Natural killer cell (primary cell): ENCODE data around the gene FER. TPM values are rescaled to one million over a fixed set of nuclear protein-coding genes. Genes with fewer than 3 reads are reported as not detected.

Source experiments
- ATAC-seq, 3 donors: fragments of 150-1000 bp in 2 of 3; fragments of 200-7000 bp in 1 of 3; cut with Tn5 transposase; 1 replicate in 1 of 3; 2 replicates in 2 of 3; pipeline ENCODE4 v1.10.0; 2021; ENCODE audit warnings: mild to moderate bottlenecking in 2 of 3, moderate library complexity in 2 of 3
- DNase-seq, 2 donors: peaks; one replicate each; pipeline versions ENCODE4 v3.0.0 to v3.0.0-alpha.2; 2013 to 2021; ENCODE audit warnings: mixed read lengths in 1 of 2
- H3K27ac ChIP-seq: one replicate; pipeline ENCODE4 v1.5.1; 2013; ENCODE audit warnings: mild to moderate bottlenecking, low read length
- H3K27me3 ChIP-seq: one replicate; pipeline ENCODE4 v1.6.1; 2013; ENCODE audit warnings: low read length; ENCODE audit not compliant: control insufficient read depth, insufficient read depth
- H3K36me3 ChIP-seq: one replicate; pipeline ENCODE4 v1.6.1; 2013; ENCODE audit warnings: low read length; ENCODE audit not compliant: control insufficient read depth, insufficient read depth
- H3K4me1 ChIP-seq: one replicate; pipeline ENCODE4 v1.6.1; 2013; ENCODE audit warnings: low read length; ENCODE audit not compliant: control insufficient read depth, insufficient read depth
- H3K4me3 ChIP-seq: one replicate; pipeline ENCODE4 v1.5.1; 2013; ENCODE audit warnings: low read length
- H3K9me3 ChIP-seq: one replicate; pipeline ENCODE4 v1.6.1; 2013; ENCODE audit warnings: low read length; ENCODE audit not compliant: control insufficient read depth, insufficient read depth
- H3K27ac Mint-ChIP-seq, 2 donors: one replicate each; pipeline ENCODE4 v1.8.0; 2022; ENCODE audit warnings: mild to moderate bottlenecking in 2 of 2, mixed read lengths in 2 of 2, moderate library complexity in 1 of 2
- H3K27me3 Mint-ChIP-seq, 2 donors: one replicate each; pipeline ENCODE4 v1.8.0; 2022; ENCODE audit warnings: low read depth in 2 of 2, mixed read lengths in 2 of 2
- H3K36me3 Mint-ChIP-seq: one replicate; pipeline ENCODE4 v1.8.0; 2022; ENCODE audit warnings: mixed read lengths
- H3K4me1 Mint-ChIP-seq, 2 donors: one replicate each; pipeline ENCODE4 v1.8.0; 2022; ENCODE audit warnings: mixed read lengths in 2 of 2
- H3K4me3 Mint-ChIP-seq: one replicate; pipeline ENCODE4 v1.8.0; 2022; ENCODE audit warnings: mild to moderate bottlenecking, moderate library complexity, mixed read lengths
- H3K9me3 Mint-ChIP-seq, 2 donors: one replicate each; pipeline ENCODE4 v1.8.0; 2022; ENCODE audit warnings: mixed read lengths in 2 of 2
- WGBS: methylation state at CpG from one replicate; pipeline ENCODE4 v1.1.7; 2013; ENCODE audit warnings: missing lambda C conversion rate; ENCODE audit not compliant: insufficient coverage; 5-methylcytosine and 5-hydroxymethylcytosine counted together
- intact Hi-C: fragments of 100-400 bp; cut with micrococcal nuclease; formaldehyde crosslinking; loops from one replicate; pipeline ENCODE4 v1.14.2; 2022
- total RNA-seq, 4 donors: library from RNA; stranded (reverse); fragments of 120-200 nt in 1 of 4; gene quantifications; one replicate each; pipeline versions ENCODE4 v1.2.3 to v1.2.4, GENCODE V29; 2013 to 2022
- TF ChIP-seq, protein P1 (sequence below): fragments of 200-600 bp; IDR thresholded peaks from one replicate; pipeline ENCODE4 v1.8.0; 2022; ENCODE audit warnings: antibody characterized with exemption

Gene FER
- total RNA-seq, 3 donors from 2014 or later (not counting 1 experiment from before 2014, with no cell fraction given): 17.3 to 25.2 (median 19.4) TPM

DNA sequence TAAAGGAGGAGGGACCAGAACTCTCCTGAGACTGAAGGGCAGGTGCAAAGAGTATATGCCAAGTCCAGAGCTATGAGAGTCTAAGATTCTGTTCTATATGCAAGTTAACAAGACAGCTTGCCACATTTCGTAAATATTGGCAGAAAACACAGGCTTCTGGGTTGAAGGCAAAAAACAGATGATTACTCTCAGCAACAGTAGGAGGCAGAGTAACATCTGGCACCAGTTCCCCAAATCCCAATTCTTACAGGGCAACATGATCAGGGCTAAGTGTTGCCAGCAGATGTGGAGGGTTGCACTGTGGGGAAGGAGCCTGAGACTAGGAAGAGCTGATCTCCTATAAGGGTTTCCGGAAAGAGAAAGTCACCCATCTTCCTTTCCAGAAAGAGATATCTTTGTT, 482.7 kb downstream of the FER start:
- TF ChIP-seq, protein P1, sequence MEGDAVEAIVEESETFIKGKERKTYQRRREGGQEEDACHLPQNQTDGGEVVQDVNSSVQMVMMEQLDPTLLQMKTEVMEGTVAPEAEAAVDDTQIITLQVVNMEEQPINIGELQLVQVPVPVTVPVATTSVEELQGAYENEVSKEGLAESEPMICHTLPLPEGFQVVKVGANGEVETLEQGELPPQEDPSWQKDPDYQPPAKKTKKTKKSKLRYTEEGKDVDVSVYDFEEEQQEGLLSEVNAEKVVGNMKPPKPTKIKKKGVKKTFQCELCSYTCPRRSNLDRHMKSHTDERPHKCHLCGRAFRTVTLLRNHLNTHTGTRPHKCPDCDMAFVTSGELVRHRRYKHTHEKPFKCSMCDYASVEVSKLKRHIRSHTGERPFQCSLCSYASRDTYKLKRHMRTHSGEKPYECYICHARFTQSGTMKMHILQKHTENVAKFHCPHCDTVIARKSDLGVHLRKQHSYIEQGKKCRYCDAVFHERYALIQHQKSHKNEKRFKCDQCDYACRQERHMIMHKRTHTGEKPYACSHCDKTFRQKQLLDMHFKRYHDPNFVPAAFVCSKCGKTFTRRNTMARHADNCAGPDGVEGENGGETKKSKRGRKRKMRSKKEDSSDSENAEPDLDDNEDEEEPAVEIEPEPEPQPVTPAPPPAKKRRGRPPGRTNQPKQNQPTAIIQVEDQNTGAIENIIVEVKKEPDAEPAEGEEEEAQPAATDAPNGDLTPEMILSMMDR: no peak
- Mint-ChIP-seq H3K9me3 (peaks cover 0 to 2% of the 10 kb centered on the region in 2 donors), H3K36me3 (no peaks in the 10 kb centered on the region), H3K27ac (no peak overlapping the region), H3K4me1 (no peaks in the 10 kb centered on the region), H3K4me3 (no peak overlapping the region), H3K27me3 (peaks cover 6 to 7% of the 10 kb centered on the region in 2 donors)
- no peak for DNase-seq
- Histone ChIP-seq H3K36me3 (no peaks in the 10 kb centered on the region), H3K4me3 (no peak overlapping the region), H3K27me3 (no peaks in the 10 kb centered on the region), H3K4me1 (no peaks in the 10 kb centered on the region), H3K27ac (no peak overlapping the region), H3K9me3 (no peaks in the 10 kb centered on the region)
- 60% methylated on average over 1 of the region's 2 CpGs for WGBS
- intact Hi-C loops: no loop called here
- ATAC-seq: no peak

DNA sequence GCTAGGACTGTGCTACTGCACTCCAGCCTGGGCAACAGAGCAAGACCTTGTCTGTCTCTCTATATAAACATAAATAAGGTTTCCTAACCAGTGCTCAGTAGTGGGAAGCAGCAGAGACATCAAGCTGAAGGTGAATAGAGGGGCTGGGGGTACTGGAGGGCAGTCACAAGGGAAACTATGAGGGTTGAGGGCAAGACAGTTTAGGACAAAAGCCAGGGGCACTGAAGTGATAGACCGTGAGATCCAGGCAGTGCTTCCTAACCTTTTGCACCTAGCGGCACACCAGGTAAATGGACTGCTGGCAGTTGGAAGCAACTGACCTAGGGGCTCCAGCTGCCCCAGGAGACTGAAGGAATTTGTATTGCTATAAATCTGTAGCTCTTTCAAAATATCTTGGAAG, 483.6 kb downstream of the FER start:
- 91% methylated on average over 2 of the region's 2 CpGs for WGBS
- TF ChIP-seq, protein P1: no peak
- peaks cover 0 to 2% of the 10 kb centered on the region in 2 donors for H3K9me3 Mint-ChIP-seq

DNA sequence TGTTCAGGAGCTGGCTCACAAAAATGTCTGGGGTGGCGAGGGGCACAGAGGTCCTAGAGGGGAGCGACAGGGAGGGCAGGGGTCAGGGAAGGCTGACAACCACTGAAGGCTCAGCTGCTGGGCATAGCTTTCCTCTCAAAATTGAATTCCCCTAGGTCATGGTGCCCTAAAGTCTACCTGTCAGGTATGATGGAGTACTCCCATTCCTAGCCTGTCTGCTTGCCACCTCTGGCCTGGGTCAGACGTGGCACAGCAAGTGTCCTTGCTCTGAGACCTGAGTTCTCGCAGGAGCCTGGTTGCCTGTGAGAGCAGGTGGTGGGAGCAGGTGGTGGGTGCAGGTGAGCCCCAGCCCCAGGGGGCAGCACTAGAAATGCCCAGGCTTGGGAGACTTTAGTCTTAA, 486.7 kb downstream of the FER start:
- Histone ChIP-seq H3K27me3 (no peaks in the 10 kb centered on the region), H3K27ac (no peak overlapping the region), H3K4me1 (no peaks in the 10 kb centered on the region), H3K4me3 (no peak overlapping the region), H3K9me3 (peaks cover 2% of the 10 kb centered on the region), H3K36me3 (no peaks in the 10 kb centered on the region)
- no peak overlapping the region for H3K4me3 Mint-ChIP-seq
- no peaks in the 10 kb centered on the region for H3K4me1 Mint-ChIP-seq
- no peak for ATAC-seq
- no peak overlapping the region for H3K27ac Mint-ChIP-seq
- no peak for DNase-seq
- TF ChIP-seq, protein P1: no peak
- peaks cover 6 to 10% of the 10 kb centered on the region in 2 donors for H3K27me3 Mint-ChIP-seq
- peaks cover 7% of the 10 kb centered on the region for H3K36me3 Mint-ChIP-seq
- 89% methylated on average over 4 of the region's 4 CpGs for WGBS
- intact Hi-C loops: no loop called here
- H3K9me3 Mint-ChIP-seq: peaks cover 0 to 2% of the 10 kb centered on the region in 2 donors

More for the DNA sequence above, 483.6 kb downstream of the FER start:
- no peaks in the 10 kb centered on the region for H3K36me3 ChIP-seq
- H3K9me3 ChIP-seq: no peaks in the 10 kb centered on the region
- no peaks in the 10 kb centered on the region for H3K4me1 ChIP-seq
- no peak for ATAC-seq
- H3K27me3 ChIP-seq: no peaks in the 10 kb centered on the region
- peaks cover 4% of the 10 kb centered on the region for H3K36me3 Mint-ChIP-seq
- no peak for DNase-seq
- H3K27ac ChIP-seq: no peak overlapping the region
- no peak overlapping the region for H3K4me3 Mint-ChIP-seq
- H3K27ac Mint-ChIP-seq: no peak overlapping the region
- H3K4me3 ChIP-seq: no peak overlapping the region
- peaks cover 6 to 7% of the 10 kb centered on the region in 2 donors for H3K27me3 Mint-ChIP-seq
- intact Hi-C loops: no loop called here
- H3K4me1 Mint-ChIP-seq: no peaks in the 10 kb centered on the region

DNA sequence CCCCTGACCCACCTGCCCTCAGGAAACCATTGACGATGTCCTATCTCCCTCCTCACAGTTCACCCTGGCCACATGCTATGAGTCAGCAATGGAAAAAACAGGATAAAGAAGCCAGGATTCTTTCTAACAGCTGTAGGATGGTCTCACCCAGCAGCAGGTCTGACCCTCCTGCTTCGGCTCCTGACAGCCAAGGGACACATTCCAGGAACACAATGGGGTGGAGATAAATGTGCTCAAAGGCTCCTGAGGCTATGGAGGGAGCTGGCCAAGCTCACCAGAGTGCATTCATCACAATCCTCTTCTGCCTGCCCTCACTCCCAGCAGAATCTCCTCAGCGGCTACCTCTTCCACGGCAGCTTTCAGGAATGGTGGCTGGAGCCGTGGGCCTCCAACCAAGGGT, 491.8 kb downstream of the FER start:
- Mint-ChIP-seq H3K4me1 (no peaks in the 10 kb centered on the region), H3K36me3 (peaks cover 7% of the 10 kb centered on the region), H3K27ac (no peak overlapping the region), H3K9me3 (peaks cover 0 to 2% of the 10 kb centered on the region in 2 donors), H3K27me3 (peaks cover 0 to 6% of the 10 kb centered on the region in 2 donors), H3K4me3 (no peak overlapping the region)
- ATAC-seq (no peak), DNase-seq (no peak)
- Histone ChIP-seq H3K27ac (no peak overlapping the region), H3K4me3 (no peak overlapping the region), H3K36me3 (no peaks in the 10 kb centered on the region), H3K9me3 (peaks cover 2% of the 10 kb centered on the region), H3K27me3 (no peaks in the 10 kb centered on the region), H3K4me1 (no peaks in the 10 kb centered on the region)
- TF ChIP-seq, protein P1: no peak
- intact Hi-C loops: no loop called here
- 92% methylated on average over 5 of the region's 5 CpGs for WGBS
